ENCODE results near the gene NFKBIE. TPM values are rescaled to one million over a fixed set of nuclear protein-coding genes. Genes with fewer than 3 reads are reported as not detected.

The NFKBIE gene
- total RNA-seq, 2 experiments from 2014 or later, result 43.0 to 43.1 TPM

DNA sequence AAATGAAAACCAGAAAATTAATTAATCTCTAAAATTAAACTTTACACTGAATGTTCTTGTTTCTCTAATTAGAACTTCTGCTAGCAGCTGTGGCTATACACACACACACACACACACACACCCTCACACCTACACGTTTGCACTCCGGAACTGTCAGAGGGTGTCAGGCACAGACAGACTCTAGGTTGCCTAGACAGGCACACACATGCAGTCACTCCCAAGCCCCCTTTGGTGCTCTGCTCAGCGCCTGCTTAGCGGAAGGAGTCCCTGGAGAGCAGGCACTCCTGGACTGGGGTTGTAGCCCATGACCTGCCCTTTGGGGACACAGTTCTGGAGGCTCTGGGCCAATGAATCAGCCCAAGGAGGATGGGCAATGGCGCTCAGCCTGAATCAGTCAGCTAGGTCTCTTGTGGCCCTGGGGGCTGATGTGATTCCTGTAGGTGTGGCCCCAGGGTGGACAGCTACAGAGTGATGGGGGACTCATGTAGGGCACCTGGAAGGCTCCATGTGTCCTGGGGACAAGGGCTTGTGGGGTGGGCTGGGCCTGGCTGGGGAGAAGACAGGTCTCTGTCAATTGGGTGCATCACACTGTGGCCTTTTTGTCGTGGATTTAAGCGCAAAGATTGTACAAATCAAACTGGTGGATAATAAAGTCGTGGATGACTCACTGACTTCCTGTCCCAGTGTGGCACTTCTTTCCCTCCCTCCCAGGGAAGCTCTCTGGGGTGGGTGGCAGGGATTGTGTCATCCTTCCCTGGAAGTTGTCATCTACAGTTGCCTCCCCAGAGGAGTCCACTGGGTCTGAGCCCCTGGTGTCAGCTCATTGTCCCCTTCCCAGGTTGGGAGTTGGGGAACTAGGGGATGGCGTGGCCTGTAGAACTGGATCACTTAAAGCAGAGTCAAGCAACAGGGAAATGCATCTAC lies 13.7 kb upstream of the NFKBIE start:
- H3K9me3 Mint-ChIP-seq, result no peaks in the 10 kb centered on the region
- no peak overlapping the region for H3K4me3 Mint-ChIP-seq
- Histone ChIP-seq H3K36me3 (ENCODE audit: insufficient read depth, low read length) (no peaks in the 10 kb centered on the region), H3K27me3 (ENCODE audit: control insufficient read depth in 1 of 2, insufficient read depth in 2 of 2, low read length in 2 of 2) (peaks cover 33 to 40% of the 10 kb centered on the region in 2 experiments), H3K4me1 (ENCODE audit: insufficient read depth, low read length) (peaks cover 11% of the 10 kb centered on the region), H3K27ac (ENCODE audit: low read depth in 1 of 2, low read length in 2 of 2) (no peak overlapping the region), H3K4me3 (ENCODE audit: low read length) (no peak overlapping the region), H3K9me3 (ENCODE audit: control insufficient read depth in 1 of 2, insufficient read depth in 1 of 2, low read length in 2 of 2) (no peaks in the 10 kb centered on the region)
- H3K27me3 Mint-ChIP-seq, result peaks cover 55% of the 10 kb centered on the region
- H3K27ac Mint-ChIP-seq, result no peak overlapping the region
- H3K4me1 Mint-ChIP-seq (ENCODE audit: low read depth), result peaks cover 5% of the 10 kb centered on the region
- H3K36me3 Mint-ChIP-seq (ENCODE audit: low read depth), result no peaks in the 10 kb centered on the region
- ChIA-PET POLR2A (no interaction called here), CTCF (no interaction called here)
- no peak for TF ChIP-seq CTCF (IDR thresholded peaks at IDR 0.05)
- DNase-seq (no peak), ATAC-seq (ENCODE audit: poor library complexity) (no peak)
- intact Hi-C loops (cut with DNase I, micrococcal nuclease), result no loop called here

- Mint-ChIP-seq H3K27me3 (peaks cover 53% of the 10 kb centered on the region), H3K4me3 (no peak overlapping the region), H3K27ac (no peak overlapping the region), H3K4me1 (ENCODE audit: low read depth) (peaks cover 5% of the 10 kb centered on the region), H3K9me3 (no peaks in the 10 kb centered on the region), H3K36me3 (ENCODE audit: low read depth) (no peaks in the 10 kb centered on the region)
- no peaks in the 10 kb centered on the region for H3K9me3 ChIP-seq (ENCODE audit: control insufficient read depth in 1 of 2, insufficient read depth in 1 of 2, low read length in 2 of 2)
- TF ChIP-seq CTCF (IDR thresholded peaks at IDR 0.05), result no peak
- no peak overlapping the region for H3K27ac ChIP-seq (ENCODE audit: low read depth in 1 of 2, low read length in 2 of 2)
- intact Hi-C loops (cut with DNase I, micrococcal nuclease), result no loop called here
- DNase-seq (no peak), ATAC-seq (ENCODE audit: poor library complexity) (no peak)
- ChIA-PET POLR2A (no interaction called here), CTCF (no interaction called here)
- peaks cover 11% of the 10 kb centered on the region for H3K4me1 ChIP-seq (ENCODE audit: insufficient read depth, low read length)
- peaks cover 37 to 47% of the 10 kb centered on the region in 2 experiments for H3K27me3 ChIP-seq (ENCODE audit: control insufficient read depth in 1 of 2, insufficient read depth in 2 of 2, low read length in 2 of 2)
- no peaks in the 10 kb centered on the region for H3K36me3 ChIP-seq (ENCODE audit: insufficient read depth, low read length)
- no peak overlapping the region for H3K4me3 ChIP-seq (ENCODE audit: low read length)
Measured at GRCh38 chr6:44278315-44278714, 13.0 kb upstream of the NFKBIE start.

DNA sequence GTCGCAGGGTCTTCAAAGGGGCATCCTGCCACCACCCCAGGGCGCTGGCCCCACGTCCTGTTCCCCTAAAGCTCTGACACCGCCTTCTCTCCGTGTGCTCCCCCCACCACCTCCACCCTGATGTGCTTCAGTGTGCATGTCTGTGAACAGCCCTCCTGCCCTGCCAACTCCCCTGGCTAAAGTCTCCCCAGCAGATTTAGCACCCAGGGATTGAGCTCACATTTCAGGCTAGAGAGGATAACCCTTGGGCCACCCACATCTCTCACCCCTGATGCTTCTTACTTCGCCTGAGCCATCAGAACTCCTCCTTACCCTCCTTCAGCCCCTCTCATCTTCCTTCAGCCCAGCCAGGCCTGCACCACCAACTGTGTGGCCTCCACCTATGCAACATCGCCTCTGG lies 12.4 kb upstream of the NFKBIE start:
- DNase-seq (no peak), ATAC-seq (ENCODE audit: poor library complexity) (no peak)
- H3K27ac ChIP-seq (ENCODE audit: low read depth in 1 of 2, low read length in 2 of 2), result no peak overlapping the region
- H3K4me1 ChIP-seq (ENCODE audit: insufficient read depth, low read length), result peaks cover 11% of the 10 kb centered on the region
- Mint-ChIP-seq H3K4me1 (ENCODE audit: low read depth) (peaks cover 5% of the 10 kb centered on the region), H3K9me3 (no peaks in the 10 kb centered on the region), H3K36me3 (ENCODE audit: low read depth) (no peaks in the 10 kb centered on the region), H3K4me3 (no peak overlapping the region), H3K27me3 (peaks cover 55% of the 10 kb centered on the region), H3K27ac (no peak overlapping the region)
- H3K4me3 ChIP-seq (ENCODE audit: low read length), result no peak overlapping the region
- H3K9me3 ChIP-seq (ENCODE audit: control insufficient read depth in 1 of 2, insufficient read depth in 1 of 2, low read length in 2 of 2), result no peaks in the 10 kb centered on the region
- no peaks in the 10 kb centered on the region for H3K36me3 ChIP-seq (ENCODE audit: insufficient read depth, low read length)
- intact Hi-C loops (cut with DNase I, micrococcal nuclease), result no loop called here
- POLR2A ChIA-PET, result no interaction called here
- peaks cover 42 to 52% of the 10 kb centered on the region in 2 experiments for H3K27me3 ChIP-seq (ENCODE audit: control insufficient read depth in 1 of 2, insufficient read depth in 2 of 2, low read length in 2 of 2)
- TF ChIP-seq CTCF (IDR thresholded peaks at IDR 0.05), result no peak
- CTCF ChIA-PET, result interaction anchor here (0.6 kb wide), 1 partner anchor 53 kb away, joined by 3 read pairs; no protein-coding TSS in a partner anchor
